Adipose tissue (tissue), 3 donors: ENCODE results near the gene SETD6. TPM values are rescaled to one million over a fixed set of nuclear protein-coding genes. Genes with fewer than 3 reads are reported as not detected.

Source experiments
- polyA plus RNA-seq, 3 donors: library from polyadenylated mRNA; stranded (reverse); fragments of 200-250 nt; gene quantifications; one replicate each; pipeline ENCODE4 v1.2.3, GENCODE V29; 2013
- donor health status: healthy with polysubstance abuse.
- donor health status: Bipolar disorder and iron deficiency.
- donor health status: healthy.

SETD6 gene
- polyA plus RNA-seq, 3 donors, result 6.2 to 20.7 (median 16.4) TPM

Other genes with a start within 250 kb of the SETD6 start
- gene PRSS54, start 220.5 kb upstream of the SETD6 start, polyA plus RNA-seq, result under 1 TPM in 2 of 3 donors, not detected in 1; 0.07 TPM
- 1 to 10 TPM; 2.2 to 6.6 (median 4.5) TPM for gene GINS3, start 123.0 kb upstream of the SETD6 start, polyA plus RNA-seq
- gene NDRG4, start 15.4 kb upstream of the SETD6 start, polyA plus RNA-seq, result 10 to 100 TPM in 2 of 3 donors, 1 to 10 TPM in 1; 5.8 to 31.7 (median 21.8) TPM
- gene CNOT1, start 114.3 kb downstream of the SETD6 start, polyA plus RNA-seq, result 10 to 100 TPM; 43.0 to 55.1 (median 43.2) TPM
- gene SLC38A7, start 169.3 kb downstream of the SETD6 start, polyA plus RNA-seq, result 1 to 10 TPM; 3.2 to 7.4 (median 4.5) TPM
- 10 to 100 TPM; 15.7 to 22.2 (median 16.8) TPM for gene GOT2, start 218.8 kb downstream of the SETD6 start, polyA plus RNA-seq